ENCODE data around the gene SINHCAF. TPM values are rescaled to one million over a fixed set of nuclear protein-coding genes. Genes with fewer than 3 reads are reported as not detected.
"Not testable (repeated sequence)": the region's sequence is repeated elsewhere in the genome, so short reads cannot be mapped to it uniquely, and the experiment has no call there.

Gene SINHCAF
- total and polyA plus RNA-seq, 5 donors, result 9.1 to 15.2 (median 13.3) TPM

DNA sequence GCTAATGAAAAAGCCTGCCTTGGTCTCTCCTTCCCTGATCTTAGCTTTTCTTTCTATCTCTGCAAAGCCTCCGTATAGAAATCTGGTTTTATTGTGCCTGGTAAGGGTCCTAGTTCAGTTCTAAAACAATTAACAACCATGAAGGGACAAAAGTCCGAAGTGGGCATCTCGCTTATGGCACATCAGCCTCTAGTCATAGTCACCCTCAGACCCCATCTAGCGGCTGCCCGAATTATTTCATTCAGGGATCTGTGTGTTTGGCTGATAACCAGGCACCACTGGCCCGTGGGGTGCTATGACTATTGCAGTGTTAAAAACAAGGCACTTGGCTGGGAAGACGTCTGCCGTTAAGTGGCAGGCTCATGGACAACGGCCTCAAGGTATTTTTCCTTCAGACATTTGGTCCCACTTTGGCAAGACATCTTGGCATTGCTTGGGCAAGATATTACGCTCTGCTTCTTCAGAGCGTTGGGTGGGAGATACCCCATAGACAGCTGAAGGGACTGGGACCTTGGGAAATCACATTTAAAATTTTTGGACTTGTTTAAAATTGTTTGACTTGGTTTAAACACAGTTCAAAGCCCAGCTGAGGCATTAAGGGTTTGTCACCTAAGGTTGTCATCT is 87.1 kb downstream of the SINHCAF start:
- WGBS, result 19% methylated on average over 11 of the region's 11 CpGs
- no peak overlapping the region for H3K27ac ChIP-seq (ENCODE audit: low read length)
- no peak overlapping the region for H3K4me3 ChIP-seq (ENCODE audit: low read length)
- no peaks in the 10 kb centered on the region for H3K27me3 ChIP-seq (ENCODE audit: control insufficient read depth, insufficient read depth)
- ATAC-seq (peak; percentile 73 to 77), DNase-seq (peak; percentile 53 to 87 (median 62))
- intact Hi-C loops (cut with DNase I), result loop anchor here in 2 of 4 donors (5.0 to 10.0 kb wide), 3 partner anchors 124 to 394 kb away; no protein-coding TSS in a partner anchor
- H3K4me1 ChIP-seq (ENCODE audit: control insufficient read depth, insufficient read depth, low read length), result no peaks in the 10 kb centered on the region
- no peaks in the 10 kb centered on the region for H3K9me3 ChIP-seq (ENCODE audit: control insufficient read depth, low read length)

DNA sequence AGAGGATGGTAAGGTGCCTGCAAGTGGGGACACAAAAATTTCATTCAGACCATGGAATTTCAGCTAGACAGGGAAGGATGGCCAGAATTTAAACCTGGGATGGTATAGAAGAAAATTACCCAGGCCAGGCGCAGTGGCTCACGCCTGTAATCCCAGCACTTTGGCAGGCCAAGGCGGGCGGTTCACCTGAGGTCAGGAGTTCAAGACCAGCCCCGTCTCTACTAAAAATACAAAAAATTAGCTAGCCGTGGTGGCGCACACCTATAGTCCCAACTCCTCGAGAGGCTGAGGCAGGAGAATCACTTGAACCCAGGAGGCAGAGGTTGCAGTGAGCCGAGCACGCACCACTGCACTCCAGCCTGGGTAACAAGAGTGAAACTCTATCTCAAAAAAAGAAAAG is 87.6 kb downstream of the SINHCAF start:
- not testable (repeated sequence) for H3K4me3 ChIP-seq (ENCODE audit: low read length); H3K27me3 ChIP-seq (ENCODE audit: control insufficient read depth, insufficient read depth); DNase-seq; H3K27ac ChIP-seq (ENCODE audit: low read length); H3K9me3 ChIP-seq (ENCODE audit: control insufficient read depth, low read length); H3K4me1 ChIP-seq (ENCODE audit: control insufficient read depth, insufficient read depth, low read length); ATAC-seq
- 73% methylated on average over 10 of the region's 10 CpGs for WGBS
- intact Hi-C loops (cut with DNase I), result loop anchor here in 2 of 4 donors (5.0 to 10.0 kb wide), 3 partner anchors 124 to 394 kb away; no protein-coding TSS in a partner anchor

DNA sequence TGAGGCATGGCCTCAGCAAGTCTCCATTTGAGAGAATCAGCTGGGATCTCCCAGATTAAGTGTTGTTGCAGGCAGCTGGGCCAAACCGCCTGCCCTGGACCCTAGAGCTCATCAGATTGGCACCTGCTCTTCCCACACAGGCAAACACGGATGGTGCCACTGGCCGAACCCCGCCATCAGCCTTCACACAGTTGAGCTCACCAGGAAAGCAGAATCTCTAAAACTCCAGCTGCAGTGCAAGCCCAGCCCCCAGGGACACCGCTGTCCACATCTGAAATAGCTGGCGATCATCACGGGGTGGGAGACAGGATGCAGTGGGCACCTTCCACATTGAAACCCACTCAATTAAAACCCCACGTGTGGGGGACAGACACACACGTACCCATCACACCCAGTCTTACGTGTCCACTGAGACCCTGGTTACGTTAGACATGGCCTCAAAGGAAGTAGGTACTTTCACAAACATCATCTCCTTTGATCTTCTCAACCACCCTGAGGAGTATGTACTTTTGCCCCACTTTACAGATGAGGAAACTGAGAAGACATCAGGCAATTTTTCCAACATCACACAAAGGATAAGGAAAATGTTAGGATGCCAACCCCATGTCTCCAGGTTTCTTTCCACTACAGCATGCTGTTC is 88.8 kb downstream of the SINHCAF start:
- no peaks in the 10 kb centered on the region for H3K4me1 ChIP-seq (ENCODE audit: control insufficient read depth, insufficient read depth, low read length)
- no peaks in the 10 kb centered on the region for H3K27me3 ChIP-seq (ENCODE audit: control insufficient read depth, insufficient read depth)
- intact Hi-C loops (cut with DNase I), result loop anchor here in 2 of 4 donors (5.0 to 10.0 kb wide), 3 partner anchors 122 to 392 kb away; no protein-coding TSS in a partner anchor

DNA sequence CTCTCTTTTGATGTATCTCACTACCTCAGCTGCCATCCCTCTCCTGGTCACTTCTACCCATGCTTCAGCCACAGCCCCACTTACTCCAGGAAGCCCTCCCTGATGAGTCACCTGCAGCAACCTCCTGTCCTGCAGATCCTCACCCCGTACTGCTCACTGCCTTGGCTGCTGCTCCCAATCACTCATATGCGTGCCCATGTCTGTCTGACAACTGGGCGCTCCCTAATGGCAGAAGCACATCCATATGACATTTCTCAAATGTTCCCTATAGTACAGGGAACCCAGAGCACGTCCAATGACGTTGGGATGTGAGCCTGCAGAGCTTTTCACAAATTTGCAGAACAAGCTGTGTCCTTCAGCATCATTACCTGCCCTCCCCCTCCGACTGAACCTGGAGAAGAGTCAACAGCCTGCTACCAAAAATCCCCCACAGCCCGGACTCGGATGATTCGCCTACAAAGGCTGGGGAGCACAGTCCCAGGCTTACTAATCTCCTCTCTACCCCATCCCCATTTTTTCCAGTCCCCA is 90.0 kb downstream of the SINHCAF start:
- ATAC-seq (no peak), DNase-seq (no peak)
- H3K27ac ChIP-seq (ENCODE audit: low read length), result no peak overlapping the region
- no peaks in the 10 kb centered on the region for H3K9me3 ChIP-seq (ENCODE audit: control insufficient read depth, low read length)
- intact Hi-C loops (cut with DNase I), result loop anchor here in 2 of 4 donors (5.0 to 10.0 kb wide), 3 partner anchors 121 to 391 kb away; no protein-coding TSS in a partner anchor
- H3K4me1 ChIP-seq (ENCODE audit: control insufficient read depth, insufficient read depth, low read length), result no peaks in the 10 kb centered on the region
- 70% methylated on average over 9 of the region's 9 CpGs for WGBS
- H3K27me3 ChIP-seq (ENCODE audit: control insufficient read depth, insufficient read depth), result no peaks in the 10 kb centered on the region
- H3K4me3 ChIP-seq (ENCODE audit: low read length), result no peak overlapping the region

More for the DNA sequence above, 88.8 kb downstream of the SINHCAF start:
- Histone ChIP-seq H3K9me3 (ENCODE audit: control insufficient read depth, low read length) (no peaks in the 10 kb centered on the region), H3K27ac (ENCODE audit: low read length) (no peak overlapping the region), H3K4me3 (ENCODE audit: low read length) (no peak overlapping the region)
- no peak for DNase-seq
- no peak for ATAC-seq
- 79% methylated on average over 11 of the region's 11 CpGs for WGBS

DNA sequence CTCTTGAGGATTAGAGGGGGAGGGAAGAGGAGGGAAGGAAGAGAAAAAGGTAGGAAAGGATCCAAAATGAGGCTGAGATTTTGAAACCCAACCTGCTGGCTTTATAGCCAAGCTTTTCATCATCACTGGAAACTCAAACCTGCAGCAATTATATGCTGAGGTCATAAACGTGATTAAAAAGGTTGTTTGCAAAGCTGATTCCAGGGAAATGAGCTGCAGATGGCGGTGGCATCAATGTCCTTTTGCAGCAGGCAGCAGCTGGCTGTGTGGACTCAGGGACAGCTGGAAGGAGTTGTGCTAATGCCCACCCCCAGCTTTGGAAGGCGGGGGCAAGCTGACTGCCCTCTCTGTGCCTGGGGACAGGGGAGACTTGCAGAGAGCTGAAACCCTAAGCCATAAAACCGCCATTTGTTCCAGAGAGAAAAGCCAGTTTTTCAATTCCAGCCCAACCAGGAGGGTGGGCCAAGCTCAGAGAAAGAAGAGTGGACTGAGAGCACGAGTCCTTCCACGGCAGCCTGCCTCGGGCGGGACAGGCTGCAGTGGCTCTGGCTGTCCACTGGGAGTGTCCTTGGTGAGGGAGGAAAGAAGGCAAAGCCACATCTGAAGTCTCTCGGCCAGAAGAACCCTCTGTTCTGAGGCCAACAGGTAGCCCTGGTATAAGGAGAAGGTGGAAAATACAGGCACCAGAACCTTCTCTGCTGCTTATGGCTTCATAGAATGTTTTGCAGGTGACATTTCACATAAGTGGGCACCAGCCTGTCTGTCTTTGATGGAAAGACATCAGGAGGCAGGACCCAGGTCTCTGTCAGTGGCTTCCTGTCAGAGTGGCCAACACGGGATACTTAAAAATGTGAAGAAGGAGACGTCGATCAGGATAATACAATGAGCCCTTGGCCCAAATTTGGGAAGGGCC is 90.7 kb downstream of the SINHCAF start:
- no peaks in the 10 kb centered on the region for H3K27me3 ChIP-seq (ENCODE audit: control insufficient read depth, insufficient read depth)
- DNase-seq (peak in 2 of 3 donors; percentile 39 to 78), ATAC-seq (peak; percentile 82 to 85)

DNA sequence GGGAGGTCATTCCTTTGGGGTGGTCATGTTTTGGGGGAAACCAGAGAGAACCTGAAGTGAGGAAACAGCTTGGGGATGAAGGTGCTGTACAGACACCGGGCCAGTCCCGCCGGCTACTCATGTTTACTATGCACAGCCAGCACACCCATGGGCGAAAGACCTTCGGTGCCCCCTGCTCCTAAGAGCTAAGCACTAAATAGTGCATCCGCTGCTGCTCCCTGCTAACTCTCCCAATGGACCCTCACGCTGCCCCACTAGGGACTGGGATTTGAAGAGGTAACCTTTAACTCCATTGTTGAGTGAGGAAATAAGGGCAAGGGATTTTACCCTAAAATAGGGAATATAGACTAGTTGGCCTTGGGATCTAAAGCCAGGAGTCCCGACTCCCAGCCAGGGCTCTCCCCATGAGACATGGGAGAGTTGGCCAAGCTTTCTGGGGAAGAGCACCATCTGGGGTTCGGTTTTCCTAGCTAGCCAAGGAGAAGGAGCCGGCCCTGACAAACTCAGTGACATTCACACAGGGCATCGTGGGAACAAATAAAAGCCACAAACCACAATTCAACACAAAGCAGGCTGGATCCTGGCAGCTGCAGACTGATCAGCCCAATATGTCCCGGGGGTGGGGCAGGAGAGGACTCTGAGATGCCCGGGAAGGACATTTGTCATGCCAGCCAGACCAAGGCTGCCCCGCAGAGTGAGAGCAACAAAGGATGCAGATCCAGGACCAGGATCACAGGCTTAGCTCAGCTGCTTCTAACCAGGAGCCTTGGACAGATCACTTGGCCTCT is 91.7 kb downstream of the SINHCAF start:
- intact Hi-C loops (cut with DNase I), result loop anchor here in 1 of 4 donors (10.0 kb wide), 2 partner anchors 119 to 389 kb away; no protein-coding TSS in a partner anchor
- no peaks in the 10 kb centered on the region for H3K9me3 ChIP-seq (ENCODE audit: control insufficient read depth, low read length)
- ATAC-seq, result no peak
- H3K4me1 ChIP-seq (ENCODE audit: control insufficient read depth, insufficient read depth, low read length), result no peaks in the 10 kb centered on the region
- no peaks in the 10 kb centered on the region for H3K27me3 ChIP-seq (ENCODE audit: control insufficient read depth, insufficient read depth)
- 80% methylated on average over 14 of the region's 14 CpGs for WGBS
- H3K4me3 ChIP-seq (ENCODE audit: low read length), result no peak overlapping the region
- H3K27ac ChIP-seq (ENCODE audit: low read length), result no peak overlapping the region
- DNase-seq, result peak in 1 of 3 donors; percentile 21

More for the DNA sequence above, 90.7 kb downstream of the SINHCAF start:
- 34% methylated on average over 12 of the region's 12 CpGs for WGBS
- Histone ChIP-seq H3K9me3 (ENCODE audit: control insufficient read depth, low read length) (no peaks in the 10 kb centered on the region), H3K27ac (ENCODE audit: low read length) (no peak overlapping the region), H3K4me3 (ENCODE audit: low read length) (no peak overlapping the region), H3K4me1 (ENCODE audit: control insufficient read depth, insufficient read depth, low read length) (no peaks in the 10 kb centered on the region)
- intact Hi-C loops (cut with DNase I), result loop anchor here in 2 of 4 donors (5.0 to 10.0 kb wide), 3 partner anchors 120 to 390 kb away; no protein-coding TSS in a partner anchor

DNA sequence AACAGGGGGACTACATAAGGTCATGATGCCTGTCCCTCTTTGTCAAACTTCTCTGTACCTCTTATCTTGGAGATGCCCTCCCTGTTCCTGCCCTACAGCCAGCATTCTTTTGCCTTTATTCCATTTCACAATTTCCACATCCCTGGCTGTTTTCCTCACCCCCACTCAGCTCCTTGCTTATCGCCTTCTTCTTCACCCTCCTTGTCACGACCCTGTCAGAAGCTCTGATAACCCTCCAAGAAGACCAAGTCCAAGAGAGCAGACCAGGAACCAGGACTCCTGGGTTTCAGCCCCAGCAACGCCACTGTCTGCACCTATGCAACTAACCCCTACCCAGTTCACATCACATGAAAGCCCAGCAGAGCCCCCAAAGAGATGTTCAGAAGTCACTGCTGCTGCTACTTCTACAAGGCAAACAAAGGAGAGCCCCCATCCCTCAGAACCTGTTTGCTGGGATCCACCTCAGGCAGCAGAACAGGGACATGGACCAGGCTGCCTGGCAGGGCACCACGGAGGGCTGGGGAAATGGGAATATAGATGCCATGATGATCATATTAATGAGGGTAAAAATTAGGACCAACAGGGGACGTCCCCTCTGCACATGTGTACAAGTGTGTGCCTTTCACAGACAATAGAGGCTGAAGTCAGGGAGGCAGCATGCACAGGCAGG is 92.8 kb downstream of the SINHCAF start:
- H3K4me1 ChIP-seq (ENCODE audit: control insufficient read depth, insufficient read depth, low read length), result no peaks in the 10 kb centered on the region
- H3K27me3 ChIP-seq (ENCODE audit: control insufficient read depth, insufficient read depth), result no peaks in the 10 kb centered on the region
- intact Hi-C loops (cut with DNase I), result loop anchor here in 1 of 4 donors (10.0 kb wide), 2 partner anchors 118 to 388 kb away; no protein-coding TSS in a partner anchor
- DNase-seq (no peak), ATAC-seq (no peak)
- no peaks in the 10 kb centered on the region for H3K9me3 ChIP-seq (ENCODE audit: control insufficient read depth, low read length)
- no peak overlapping the region for H3K27ac ChIP-seq (ENCODE audit: low read length)
- WGBS, result 51% methylated on average over 5 of the region's 5 CpGs
- H3K4me3 ChIP-seq (ENCODE audit: low read length), result no peak overlapping the region

DNA sequence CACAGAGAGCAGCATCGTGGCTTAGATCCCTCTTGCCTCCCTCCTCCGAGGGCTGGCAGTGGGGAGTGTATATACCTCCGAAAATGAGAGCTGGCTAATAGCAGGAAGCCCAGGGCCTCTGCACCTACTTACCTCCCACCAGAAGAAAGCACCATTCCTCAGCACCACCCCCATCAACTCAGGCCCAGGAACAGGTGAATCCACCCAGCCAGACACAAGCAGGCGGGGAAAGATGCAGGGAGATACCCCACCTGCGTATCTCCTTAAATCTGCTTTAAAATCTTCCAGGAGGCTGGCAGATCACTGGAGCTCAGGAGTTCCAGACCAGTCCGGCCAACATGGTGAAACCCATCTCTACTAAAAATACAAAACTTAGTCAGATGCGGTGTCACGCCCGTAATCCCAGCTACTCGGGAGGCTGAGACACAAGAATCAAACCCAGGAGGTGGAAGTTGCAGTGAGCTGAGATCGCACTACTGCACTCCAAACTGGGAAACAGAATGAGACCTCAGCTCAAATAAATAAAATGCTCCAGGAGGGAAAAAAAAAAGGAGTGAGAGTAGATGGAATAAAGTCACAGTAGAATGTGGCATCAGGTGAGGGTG is 93.5 kb downstream of the SINHCAF start:
- intact Hi-C loops (cut with DNase I), result loop anchor here in 1 of 4 donors (10.0 kb wide), 2 partner anchors 118 to 388 kb away; no protein-coding TSS in a partner anchor
- no peak for ATAC-seq
- 78% methylated on average over 11 of the region's 11 CpGs for WGBS

DNA sequence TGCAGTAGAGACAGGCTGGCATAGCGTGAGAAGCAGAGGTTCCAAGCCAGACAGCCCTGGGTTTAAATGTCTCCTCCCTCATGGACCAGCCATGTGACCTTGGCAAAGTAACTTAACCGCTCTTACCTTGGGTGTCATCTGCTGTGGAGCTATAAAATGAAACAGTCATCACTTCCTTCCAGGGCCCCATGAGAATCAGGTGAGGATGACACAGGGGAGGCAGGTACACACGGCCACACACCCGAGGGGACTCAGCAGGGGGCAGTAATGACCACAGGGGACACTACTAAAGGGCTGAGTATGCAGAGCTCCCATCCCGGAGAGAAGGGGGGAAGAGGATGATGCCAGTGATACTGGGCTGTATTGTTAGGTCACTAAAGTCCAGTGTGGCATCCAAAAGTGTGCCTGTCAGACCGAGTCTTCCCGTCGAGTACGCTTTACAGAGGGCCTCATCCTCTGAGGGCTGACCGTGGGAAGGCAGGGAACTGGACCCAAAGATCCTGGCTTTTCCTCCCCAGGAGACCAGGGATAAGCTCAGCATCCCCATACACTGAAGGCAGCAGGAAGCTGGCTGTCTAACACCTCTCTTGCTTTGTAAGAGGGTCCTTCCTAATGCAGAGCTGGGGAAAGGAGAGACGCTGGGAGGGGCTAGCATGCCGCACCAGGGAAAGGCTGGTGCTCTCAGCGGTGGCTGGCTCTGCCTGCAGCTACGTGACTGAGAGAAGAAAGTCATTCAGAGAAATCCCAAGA is 94.2 kb downstream of the SINHCAF start:
- WGBS, result 76% methylated on average over 14 of the region's 14 CpGs
- intact Hi-C loops (cut with DNase I), result loop anchor here in 1 of 4 donors (10.0 kb wide), 2 partner anchors 117 to 387 kb away; no protein-coding TSS in a partner anchor
- no peak for ATAC-seq

More for the DNA sequence above, 93.5 kb downstream of the SINHCAF start:
- Histone ChIP-seq H3K4me1 (ENCODE audit: control insufficient read depth, insufficient read depth, low read length) (no peaks in the 10 kb centered on the region), H3K27me3 (ENCODE audit: control insufficient read depth, insufficient read depth) (no peaks in the 10 kb centered on the region), H3K27ac (ENCODE audit: low read length) (no peak overlapping the region), H3K9me3 (ENCODE audit: control insufficient read depth, low read length) (no peaks in the 10 kb centered on the region), H3K4me3 (ENCODE audit: low read length) (no peak overlapping the region)
- no peak for DNase-seq

More for the DNA sequence above, 94.2 kb downstream of the SINHCAF start:
- no peak overlapping the region for H3K4me3 ChIP-seq (ENCODE audit: low read length)
- no peaks in the 10 kb centered on the region for H3K9me3 ChIP-seq (ENCODE audit: control insufficient read depth, low read length)
- no peaks in the 10 kb centered on the region for H3K27me3 ChIP-seq (ENCODE audit: control insufficient read depth, insufficient read depth)
- H3K27ac ChIP-seq (ENCODE audit: low read length), result no peak overlapping the region
- no peaks in the 10 kb centered on the region for H3K4me1 ChIP-seq (ENCODE audit: control insufficient read depth, insufficient read depth, low read length)
- peak in 1 of 3 donors; percentile 19 for DNase-seq
